SK-N-MC (cell line): ENCODE data around the gene LMOD1.
A peak's percentile ranks its signal among the peaks of the same experiment; 100 is the strongest.

Experiments used
- DNase-seq: peaks from one replicate; pipeline ENCODE4 v3.0.0-alpha.2; 2011; ENCODE audit warnings: low read depth, low spot score
- H3K27ac ChIP-seq: fragments of 200-600 bp; sonication (generic); 2 replicates; pipeline ENCODE4 v1.5.1; 2016; ENCODE audit warnings: mixed run types
- H3K36me3 ChIP-seq: fragments of 200-600 bp; sonication (generic); 2 replicates; pipeline ENCODE4 v1.6.1; 2017; ENCODE audit warnings: antibody characterized with exemption, low read length, mixed read lengths; ENCODE audit not compliant: insufficient read depth
- H3K4me3 ChIP-seq: fragments of 200-600 bp; sonication (generic); 2 replicates; pipeline ENCODE4 v1.5.1; 2016
- H3K9ac ChIP-seq: fragments of 200-600 bp; sonication (generic); 2 replicates; pipeline ENCODE4 v1.8.0; 2017; ENCODE audit warnings: mixed run types, mixed read lengths; ENCODE audit not compliant: insufficient read length
- H3K9me3 ChIP-seq: fragments of 200-600 bp; sonication (generic); 2 replicates; pipeline ENCODE4 v1.6.1; 2017; ENCODE audit warnings: low read depth, mild to moderate bottlenecking, antibody characterized with exemption, low read length, moderate library complexity, mixed read lengths
- EZH2 ChIP-seq: fragments of 200-600 bp; sonication (generic); IDR thresholded peaks from one replicate; pipeline ENCODE4 v1.6.1; 2017; ENCODE audit warnings: antibody characterized with exemption
- FOXP2 ChIP-seq: optimal IDR thresholded peaks from 2 replicates; pipeline ENCODE3; 2011; ENCODE audit warnings: mild to moderate bottlenecking, moderate library complexity; ENCODE audit not compliant: insufficient read depth; ENCODE audit errors: extremely low read length, control extremely low read depth
- POLR2AphosphoS5 ChIP-seq: IDR thresholded peaks from 2 replicates; pipeline ENCODE4 v1.6.1; 2012; ENCODE audit warnings: mild to moderate bottlenecking, low read depth, low read length, borderline replicate concordance

The LMOD1 gene

GRCh38 chr1:201955009-201955728, 8.8 kb upstream of the LMOD1 start, which contains the start of gene TIMM17A:
TIMM17A (plus strand) TSS chr1:201955503; CDS start chr1:201955527, 24 bp downstream.
- H3K27ac ChIP-seq, result peak within 1 kb of the TSS; percentile 67; the same call in 1 of the 2 replicates
- H3K36me3 ChIP-seq, result peaks cover 23% of the 10 kb centered on the region

GRCh38 chr1:201954263-201955008, 8.1 kb upstream of the LMOD1 start:
- H3K27ac ChIP-seq, result peak overlapping the region; percentile 67; the same call in 1 of the 2 replicates
- no peaks in the 10 kb centered on the region for H3K9me3 ChIP-seq
- TF ChIP-seq FOXP2 (no peak), POLR2AphosphoS5 (no peak), EZH2 (no peak)
- peaks cover 23% of the 10 kb centered on the region for H3K36me3 ChIP-seq
- DNase-seq, result no peak
- H3K9ac ChIP-seq, result peak overlapping the region; percentile 89
- peak overlapping the region; percentile 89 for H3K4me3 ChIP-seq

More at GRCh38 chr1:201955009-201955728, 8.8 kb upstream of the LMOD1 start, which contains the start of gene TIMM17A:
- DNase-seq, result peak; percentile 55
- Histone ChIP-seq H3K4me3 (peak within 1 kb of the TSS; percentile 89), H3K9me3 (no peaks in the 10 kb centered on the region), H3K9ac (peak within 1 kb of the TSS; percentile 89)
- TF ChIP-seq POLR2AphosphoS5 (peak; percentile 97), FOXP2 (no peak), EZH2 (no peak)

DNA sequence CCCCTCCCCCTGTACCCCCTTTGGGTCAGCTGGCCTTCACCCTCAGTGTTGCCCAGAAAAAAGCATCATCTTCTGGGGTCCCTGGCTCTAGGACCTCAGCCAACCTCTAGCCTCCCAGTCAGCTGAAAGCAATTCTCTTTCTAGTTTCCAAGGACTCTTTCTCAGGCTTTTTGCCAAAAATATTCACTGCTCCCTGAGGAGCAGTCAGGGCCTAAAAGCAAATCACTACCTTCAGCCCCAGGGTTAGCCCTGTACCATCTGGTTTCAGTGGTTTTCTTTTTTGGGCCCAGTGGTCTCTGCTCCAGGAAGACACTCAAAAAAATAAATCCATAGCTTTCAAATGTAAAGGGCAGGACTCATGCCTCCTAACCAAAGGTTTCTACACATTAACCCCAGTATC, 3.1 kb upstream of the LMOD1 start:
- Histone ChIP-seq H3K9me3 (no peaks in the 10 kb centered on the region), H3K36me3 (no peaks in the 10 kb centered on the region), H3K27ac (no peak overlapping the region; the same call in 1 of the 2 replicates), H3K9ac (no peak overlapping the region), H3K4me3 (no peak overlapping the region)
- DNase-seq, result no peak
- no peak for TF ChIP-seq FOXP2
- no peak for TF ChIP-seq POLR2AphosphoS5
- TF ChIP-seq EZH2, result no peak

- no peaks in the 10 kb centered on the region for H3K36me3 ChIP-seq
- no peak overlapping the region for H3K9ac ChIP-seq
- DNase-seq, result no peak
- H3K27ac ChIP-seq, result no peak overlapping the region
- H3K9me3 ChIP-seq, result no peaks in the 10 kb centered on the region
- H3K4me3 ChIP-seq, result no peak overlapping the region
- TF ChIP-seq FOXP2 (no peak), POLR2AphosphoS5 (no peak), EZH2 (no peak)
These were observed 1.3 kb upstream of the LMOD1 start for GRCh38 chr1:201947697-201948008.

DNA sequence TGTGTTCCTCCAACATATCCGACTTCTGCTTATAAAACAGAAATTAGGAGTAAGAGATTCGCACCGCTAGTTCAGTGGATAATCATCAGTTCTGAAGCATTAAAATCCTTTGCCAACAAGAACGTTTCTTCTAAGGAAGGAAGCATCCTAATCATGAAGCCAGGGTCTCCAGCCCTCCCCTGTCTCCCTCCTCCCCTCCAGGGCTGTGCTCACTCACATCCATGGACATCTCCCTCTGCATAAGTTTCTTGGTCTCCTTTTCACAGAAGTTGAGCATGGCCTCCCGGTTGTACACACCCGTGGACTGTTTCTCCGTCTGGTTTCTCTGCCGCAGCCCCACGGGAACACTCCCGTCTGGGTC, 505 bp downstream of the LMOD1 start:
- H3K36me3 ChIP-seq, result no peaks in the 10 kb centered on the region
- no peaks in the 10 kb centered on the region for H3K9me3 ChIP-seq
- H3K27ac ChIP-seq, result no peak overlapping the region
- TF ChIP-seq POLR2AphosphoS5 (no peak), EZH2 (no peak), FOXP2 (no peak)
- no peak overlapping the region for H3K9ac ChIP-seq
- H3K4me3 ChIP-seq, result no peak overlapping the region
- no peak for DNase-seq

GRCh38 chr1:201945157-201945556, 1.2 kb downstream of the LMOD1 start:
- Histone ChIP-seq H3K9me3 (no peaks in the 10 kb centered on the region), H3K36me3 (no peaks in the 10 kb centered on the region), H3K4me3 (no peak overlapping the region), H3K9ac (no peak overlapping the region), H3K27ac (no peak overlapping the region)
- DNase-seq, result no peak
- TF ChIP-seq FOXP2, result no peak
- no peak for TF ChIP-seq EZH2
- no peak for TF ChIP-seq POLR2AphosphoS5

GRCh38 chr1:201944639-201945038, 1.7 kb downstream of the LMOD1 start:
- H3K9me3 ChIP-seq, result no peaks in the 10 kb centered on the region
- H3K4me3 ChIP-seq, result no peak overlapping the region
- H3K36me3 ChIP-seq, result no peaks in the 10 kb centered on the region
- H3K9ac ChIP-seq, result no peak overlapping the region
- TF ChIP-seq POLR2AphosphoS5 (no peak), FOXP2 (no peak), EZH2 (no peak)
- no peak for DNase-seq
- H3K27ac ChIP-seq, result no peak overlapping the region

- H3K4me3 ChIP-seq, result no peak overlapping the region
- H3K36me3 ChIP-seq, result no peaks in the 10 kb centered on the region
- no peak overlapping the region for H3K27ac ChIP-seq
- no peaks in the 10 kb centered on the region for H3K9me3 ChIP-seq
- TF ChIP-seq FOXP2, result no peak
- TF ChIP-seq EZH2, result no peak
- no peak overlapping the region for H3K9ac ChIP-seq
- DNase-seq, result no peak
These were observed 2.3 kb downstream of the LMOD1 start for GRCh38 chr1:201944002-201944401.

DNA sequence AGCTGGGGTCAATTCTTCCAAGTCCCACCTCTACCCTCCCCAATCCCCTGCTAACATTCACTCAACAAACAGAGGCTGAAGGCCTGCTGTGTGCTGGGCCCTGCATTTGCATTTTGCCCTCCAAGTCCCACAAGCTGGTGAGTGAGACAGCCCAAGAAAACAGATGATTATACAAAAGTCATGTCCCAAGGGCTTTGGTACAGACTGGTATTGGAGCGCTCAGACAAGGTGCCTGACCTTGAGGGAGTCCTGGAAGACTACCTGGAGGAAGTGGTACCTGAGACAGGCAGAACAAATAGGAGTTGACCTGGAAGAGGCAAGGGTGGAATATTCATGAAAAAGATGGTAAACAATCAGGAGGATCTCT, 4.2 kb downstream of the LMOD1 start:
- no peak overlapping the region for H3K4me3 ChIP-seq
- H3K27ac ChIP-seq, result no peak overlapping the region
- no peaks in the 10 kb centered on the region for H3K36me3 ChIP-seq
- H3K9ac ChIP-seq, result no peak overlapping the region
- DNase-seq, result no peak
- H3K9me3 ChIP-seq, result no peaks in the 10 kb centered on the region
- TF ChIP-seq EZH2 (no peak), POLR2AphosphoS5 (no peak), FOXP2 (no peak)
